IMR-90 (cell line): ENCODE data around the gene CDC40.

Experiments used
- CEBPB ChIP-seq: IDR thresholded peaks from 2 replicates; pipeline ENCODE4 v1.6.1; 2012; ENCODE audit warnings: low read depth, low read length, improper control_type of control experiment
- CTCF ChIP-seq: conservative IDR thresholded peaks from 2 replicates; pipeline ENCODE4 v1.5.1; 2012; ENCODE audit warnings: mild to moderate bottlenecking, low read depth, low read length, improper control_type of control experiment
- ELK1 ChIP-seq: fragments of 150-350 bp; IDR thresholded peaks from 2 replicates; pipeline ENCODE4 v1.6.1; 2016; ENCODE audit warnings: low read depth, mild to moderate bottlenecking, low read length, moderate library complexity, borderline replicate concordance
- FOS ChIP-seq: fragments of 150-350 bp; IDR thresholded peaks from 2 replicates; pipeline ENCODE4 v1.6.1; 2016; ENCODE audit warnings: low read depth, low read length
- MAFK ChIP-seq: IDR thresholded peaks from 2 replicates; pipeline ENCODE4 v1.6.1; 2012; ENCODE audit warnings: low read depth, low read length, improper control_type of control experiment
- MAZ ChIP-seq: IDR thresholded peaks from 2 replicates; pipeline ENCODE4 v1.6.1; 2012; ENCODE audit warnings: low read depth, mild to moderate bottlenecking, low read length, improper control_type of control experiment, moderate library complexity, borderline replicate concordance
- POLR2A ChIP-seq: IDR thresholded peaks from 2 replicates; pipeline ENCODE4 v1.6.1; 2012; ENCODE audit warnings: mild to moderate bottlenecking, low read depth, low read length
- RAD21 ChIP-seq: IDR thresholded peaks from 2 replicates; pipeline ENCODE4 v1.6.1; 2012; ENCODE audit warnings: low read length, improper control_type of control experiment
- RFX5 ChIP-seq: IDR thresholded peaks from 2 replicates; pipeline ENCODE4 v1.8.0; 2012; ENCODE audit warnings: low read depth, mild to moderate bottlenecking, low read length, moderate library complexity
- SMC3 ChIP-seq: fragments of 150-350 bp; IDR thresholded peaks from 2 replicates; pipeline ENCODE4 v1.6.1; 2016; ENCODE audit warnings: low read depth, mild to moderate bottlenecking, antibody characterized with exemption, low read length, moderate library complexity
- USF2 ChIP-seq: fragments of 150-350 bp; IDR thresholded peaks from 2 replicates; pipeline ENCODE4 v1.6.1; 2017; ENCODE audit warnings: mild to moderate bottlenecking, antibody characterized with exemption, low read length, low read depth

GRCh38 chr6:110265273-110265672 is 85.0 kb downstream of the CDC40 start:
- TF ChIP-seq RAD21 (no peak), CTCF (no peak), ELK1 (no peak), FOS (no peak), SMC3 (no peak), POLR2A (no peak), USF2 (no peak), RFX5 (no peak), MAFK (no peak), MAZ (no peak), CEBPB (no peak)
